ENCODE data around the gene UQCC2.
A peak's percentile ranks its signal among the peaks of the same experiment; 100 is the strongest.

Gene UQCC2

GRCh38 chr6:33709605-33710295 lies 1.8 kb downstream of the UQCC2 start:
- no peak overlapping the region for H3K27ac ChIP-seq (ENCODE audit: low read depth, low read length)
- H3K9me3 ChIP-seq (ENCODE audit: control insufficient read depth, insufficient read depth, low read length): no peaks in the 10 kb centered on the region
- peaks cover 28% of the 10 kb centered on the region for H3K79me2 ChIP-seq (ENCODE audit: control insufficient read depth, low read length)
- H3K4me1 ChIP-seq (ENCODE audit: control insufficient read depth, low read length): peaks cover 34% of the 10 kb centered on the region
- no peak for TF ChIP-seq CTCF (IDR thresholded peaks at IDR 0.05; ENCODE audit: low read depth, low read length, poor library complexity, severe bottlenecking)
- peaks cover 10% of the 10 kb centered on the region for H3F3A ChIP-seq (ENCODE audit: control insufficient read depth, insufficient read depth)
- no peaks in the 10 kb centered on the region for H4K20me1 ChIP-seq (ENCODE audit: control insufficient read depth, insufficient read depth, low read depth, low read length)
- peak overlapping the region; percentile 82 for H3K4me3 ChIP-seq (ENCODE audit: low read length)
- H3K36me3 ChIP-seq (ENCODE audit: control insufficient read depth, low read length): peaks cover 38% of the 10 kb centered on the region
- no peaks in the 10 kb centered on the region for H3K27me3 ChIP-seq (ENCODE audit: control insufficient read depth, low read length)
- no peaks in the 10 kb centered on the region for H3K9me2 ChIP-seq (replicated peaks; ENCODE audit: control insufficient read depth, low read length)
- peak overlapping the region; percentile 94 for H3K4me2 ChIP-seq (ENCODE audit: low read length)

GRCh38 chr6:33708516-33709204 lies 2.8 kb downstream of the UQCC2 start:
- H3K27me3 ChIP-seq (ENCODE audit: control insufficient read depth, low read length): no peaks in the 10 kb centered on the region
- H3K9me2 ChIP-seq (replicated peaks; ENCODE audit: control insufficient read depth, low read length): no peaks in the 10 kb centered on the region
- no peaks in the 10 kb centered on the region for H4K20me1 ChIP-seq (ENCODE audit: control insufficient read depth, insufficient read depth, low read depth, low read length)
- no peaks in the 10 kb centered on the region for H3K9me3 ChIP-seq (ENCODE audit: control insufficient read depth, insufficient read depth, low read length)
- 0 out of 2 replicates have a peak overlapping the region, but pooled peaks have one; percentile 94 for H3K4me2 ChIP-seq (ENCODE audit: low read length)
- H3K36me3 ChIP-seq (ENCODE audit: control insufficient read depth, low read length): peaks cover 41% of the 10 kb centered on the region
- no peak overlapping the region for H3K27ac ChIP-seq (ENCODE audit: low read depth, low read length)
- H3K4me3 ChIP-seq (ENCODE audit: low read length): 0 out of 2 replicates have a peak overlapping the region, but pooled peaks have one; percentile 82
- peaks cover 28% of the 10 kb centered on the region for H3K79me2 ChIP-seq (ENCODE audit: control insufficient read depth, low read length)
- peaks cover 37% of the 10 kb centered on the region for H3K4me1 ChIP-seq (ENCODE audit: control insufficient read depth, low read length)
- peaks cover 14% of the 10 kb centered on the region for H3F3A ChIP-seq (ENCODE audit: control insufficient read depth, insufficient read depth)
- no peak for TF ChIP-seq CTCF (IDR thresholded peaks at IDR 0.05; ENCODE audit: low read depth, low read length, poor library complexity, severe bottlenecking)
- TF ChIP-seq EZH2phosphoT487 (IDR thresholded peaks at IDR 0.05; ENCODE audit: borderline replicate concordance, low read length): no peak

- Histone ChIP-seq H3K9me3 (ENCODE audit: control insufficient read depth, insufficient read depth, low read length) (no peaks in the 10 kb centered on the region), H3K36me3 (ENCODE audit: control insufficient read depth, low read length) (peaks cover 43% of the 10 kb centered on the region), H3K27me3 (ENCODE audit: control insufficient read depth, low read length) (no peaks in the 10 kb centered on the region), H3K9me2 (replicated peaks; ENCODE audit: control insufficient read depth, low read length) (no peaks in the 10 kb centered on the region), H3F3A (ENCODE audit: control insufficient read depth, insufficient read depth) (peaks cover 18% of the 10 kb centered on the region), H3K79me2 (ENCODE audit: control insufficient read depth, low read length) (peaks cover 28% of the 10 kb centered on the region), H4K20me1 (ENCODE audit: control insufficient read depth, insufficient read depth, low read depth, low read length) (no peaks in the 10 kb centered on the region), H3K4me1 (ENCODE audit: control insufficient read depth, low read length) (peaks cover 37% of the 10 kb centered on the region), H3K27ac (ENCODE audit: low read depth, low read length) (no peak overlapping the region), H3K4me2 (ENCODE audit: low read length) (no peak overlapping the region), H3K4me3 (ENCODE audit: low read length) (no peak overlapping the region)
- TF ChIP-seq EZH2phosphoT487 (IDR thresholded peaks at IDR 0.05; ENCODE audit: borderline replicate concordance, low read length) (no peak), CTCF (IDR thresholded peaks at IDR 0.05; ENCODE audit: low read depth, low read length, poor library complexity, severe bottlenecking) (no peak)
Measured at GRCh38 chr6:33707771-33708170, 3.7 kb downstream of the UQCC2 start.
